D721Med (cell line): ENCODE data around the gene CDH2.
A peak's percentile ranks its signal among the peaks of the same experiment; 100 is the strongest.

Source experiments
- DNase-seq: peaks from one replicate; pipeline ENCODE4 v3.0.0; 2011; ENCODE audit warnings: low spot score; ENCODE audit not compliant: insufficient read length
- FAIRE-seq: peaks from 2 replicates; lab custom pipeline; 2011; peaks lifted over from hg19 to GRCh38; lab: Jason Lieb, UNC
- TF ChIP-seq, protein P1 (sequence below): IDR thresholded peaks from 2 replicates; pipeline ENCODE4 v1.5.1; 2012; ENCODE audit warnings: mild to moderate bottlenecking, control low read depth; ENCODE audit not compliant: insufficient read depth; ENCODE audit errors: missing control alignments

Gene CDH2

DNA sequence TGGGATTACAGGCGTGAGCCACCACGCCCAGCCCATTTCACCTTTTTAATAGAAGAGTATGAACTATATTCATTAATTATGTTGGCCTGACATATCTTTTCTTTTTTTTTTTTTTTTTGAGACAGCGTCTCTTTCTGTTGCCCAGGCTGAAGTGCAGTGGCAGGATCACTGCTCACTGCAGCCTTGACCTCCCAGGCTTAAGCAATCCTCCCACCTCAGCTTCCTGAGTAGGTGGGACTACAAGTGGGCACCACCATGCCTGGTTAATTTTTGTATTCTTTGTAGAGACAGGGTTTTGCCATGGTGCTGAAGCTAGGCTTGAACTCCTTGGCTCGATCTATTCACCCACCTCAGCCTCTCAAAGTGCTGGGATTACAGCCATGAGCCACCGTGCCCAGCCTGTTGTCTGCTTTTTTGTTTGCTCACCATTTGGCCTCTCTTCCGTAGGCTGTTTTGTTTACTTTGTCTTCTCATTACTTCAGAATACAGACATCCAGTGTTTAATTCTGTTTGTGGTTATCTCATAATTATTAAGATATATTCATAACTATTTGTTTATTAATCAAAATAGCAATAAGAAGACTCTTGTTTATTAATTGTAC, 16.3 kb upstream of the CDH2 start:
- TF ChIP-seq, protein P1, sequence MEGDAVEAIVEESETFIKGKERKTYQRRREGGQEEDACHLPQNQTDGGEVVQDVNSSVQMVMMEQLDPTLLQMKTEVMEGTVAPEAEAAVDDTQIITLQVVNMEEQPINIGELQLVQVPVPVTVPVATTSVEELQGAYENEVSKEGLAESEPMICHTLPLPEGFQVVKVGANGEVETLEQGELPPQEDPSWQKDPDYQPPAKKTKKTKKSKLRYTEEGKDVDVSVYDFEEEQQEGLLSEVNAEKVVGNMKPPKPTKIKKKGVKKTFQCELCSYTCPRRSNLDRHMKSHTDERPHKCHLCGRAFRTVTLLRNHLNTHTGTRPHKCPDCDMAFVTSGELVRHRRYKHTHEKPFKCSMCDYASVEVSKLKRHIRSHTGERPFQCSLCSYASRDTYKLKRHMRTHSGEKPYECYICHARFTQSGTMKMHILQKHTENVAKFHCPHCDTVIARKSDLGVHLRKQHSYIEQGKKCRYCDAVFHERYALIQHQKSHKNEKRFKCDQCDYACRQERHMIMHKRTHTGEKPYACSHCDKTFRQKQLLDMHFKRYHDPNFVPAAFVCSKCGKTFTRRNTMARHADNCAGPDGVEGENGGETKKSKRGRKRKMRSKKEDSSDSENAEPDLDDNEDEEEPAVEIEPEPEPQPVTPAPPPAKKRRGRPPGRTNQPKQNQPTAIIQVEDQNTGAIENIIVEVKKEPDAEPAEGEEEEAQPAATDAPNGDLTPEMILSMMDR = no peak
- DNase-seq (no peak), FAIRE-seq (no peak)

DNA sequence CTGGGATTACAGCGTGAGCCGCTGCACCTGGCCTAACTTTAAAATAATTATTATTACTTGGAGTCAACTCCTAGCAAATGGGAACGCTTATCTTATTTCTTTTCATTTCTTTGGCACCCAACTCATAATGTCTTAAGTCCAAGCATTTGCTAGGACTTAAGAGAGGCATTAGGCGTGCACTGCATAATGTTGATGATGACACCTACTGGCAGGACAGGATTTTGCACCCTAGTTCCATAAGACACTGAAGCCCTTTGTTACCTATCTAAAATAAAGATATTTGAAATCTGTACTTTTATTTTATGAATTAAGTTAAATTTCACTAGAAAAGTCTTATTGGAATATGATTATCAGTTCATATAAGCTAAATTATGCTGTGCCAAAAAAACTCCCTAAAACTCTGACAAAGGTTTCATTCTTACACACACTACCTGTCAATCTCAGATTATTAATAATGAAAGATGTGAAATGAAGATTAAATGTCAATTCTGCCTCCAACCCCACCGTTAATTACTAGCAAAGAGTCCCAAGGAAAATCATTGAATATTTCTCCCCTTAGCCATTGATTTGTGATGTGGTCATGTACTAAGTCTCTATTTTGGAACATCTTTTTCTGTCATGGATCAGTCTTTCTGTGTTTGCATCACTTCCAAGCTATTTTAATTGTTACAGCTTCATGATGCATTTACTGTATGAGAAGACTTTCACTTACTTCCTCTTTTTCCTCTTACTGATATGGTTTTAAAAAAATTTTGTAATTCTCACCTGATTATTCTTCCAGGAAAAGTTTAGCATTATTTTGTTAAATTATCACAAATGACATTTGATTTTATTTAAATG, 12.7 kb upstream of the CDH2 start:
- DNase-seq = no peak
- TF ChIP-seq, protein P1 = peak; percentile 47
- FAIRE-seq = peak; percentile 35

GRCh38 chr18:28185121-28185520, 8.2 kb upstream of the CDH2 start:
- TF ChIP-seq, protein P1 = no peak
- DNase-seq (no peak), FAIRE-seq (no peak)

DNA sequence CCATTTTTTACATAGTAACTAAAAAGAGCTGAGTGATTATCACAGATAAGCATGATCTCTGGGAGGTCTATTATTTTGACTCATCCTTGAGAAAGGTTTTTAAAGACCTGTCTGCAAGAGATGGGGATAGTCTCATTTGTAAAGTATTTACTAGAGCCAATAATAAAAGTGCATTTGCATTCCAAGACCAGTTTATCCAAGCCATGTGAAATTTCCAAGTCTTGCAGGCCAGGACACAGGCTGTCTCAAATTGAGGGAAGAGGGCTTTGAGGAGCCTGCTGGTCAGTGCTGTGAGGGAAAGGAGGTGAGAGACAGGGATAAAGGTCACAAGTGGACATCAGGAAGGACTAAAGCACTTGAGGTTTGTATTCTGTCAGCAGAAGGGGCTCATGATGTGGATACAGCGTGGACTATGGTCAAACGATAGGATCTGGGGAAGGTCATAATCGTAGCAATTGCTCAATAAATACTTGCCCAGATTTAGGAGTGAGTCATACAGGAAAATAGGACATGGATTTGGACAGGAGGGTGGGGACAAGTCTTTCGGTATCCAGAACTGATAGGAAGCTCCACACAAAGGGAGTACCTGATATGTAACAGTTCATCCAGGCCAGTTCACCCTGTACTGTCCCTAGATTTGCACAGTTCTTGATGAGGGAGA, 6.6 kb upstream of the CDH2 start:
- no peak for DNase-seq
- TF ChIP-seq, protein P1 = no peak
- FAIRE-seq = no peak

DNA sequence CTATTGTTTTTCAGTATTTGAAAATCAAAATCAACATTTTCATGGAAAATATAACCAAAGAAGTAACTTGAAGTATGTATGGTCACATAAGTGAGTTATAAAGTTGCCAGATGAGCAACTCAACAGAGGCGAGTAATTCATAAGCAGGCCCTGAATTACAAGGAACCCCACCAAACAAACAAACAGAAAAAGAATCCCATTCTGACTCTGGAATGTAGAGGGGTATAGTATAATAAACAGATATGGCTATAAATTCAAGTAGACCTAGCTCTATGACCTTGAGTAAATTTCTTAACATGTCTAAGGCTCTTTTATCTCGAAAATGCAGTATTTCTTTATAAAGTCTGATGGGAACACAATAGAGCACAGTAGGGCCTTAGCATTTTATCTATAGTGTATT, 4.7 kb upstream of the CDH2 start:
- DNase-seq (no peak), FAIRE-seq (peak; percentile 44)
- TF ChIP-seq, protein P1 = no peak

DNA sequence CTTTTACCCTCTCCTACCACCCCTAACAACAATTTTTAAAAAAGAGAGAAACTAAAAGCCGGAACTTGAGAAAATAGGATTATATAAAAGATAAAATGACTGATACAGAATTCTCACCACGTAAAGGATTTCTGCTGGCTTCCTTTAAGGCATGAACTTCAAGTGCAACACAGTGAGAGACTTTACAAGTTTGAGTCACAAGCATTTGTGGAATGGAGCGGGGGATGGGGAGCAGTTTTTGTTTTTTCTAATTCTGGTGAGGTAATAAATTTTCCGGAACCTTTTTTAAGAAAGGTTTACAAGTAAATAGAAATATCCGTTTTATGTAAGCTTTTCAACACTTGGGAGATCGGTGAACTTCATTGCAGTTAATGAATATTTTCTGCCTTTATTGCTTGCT, 1.8 kb upstream of the CDH2 start:
- DNase-seq = no peak
- TF ChIP-seq, protein P1 = no peak
- peak; percentile 64 for FAIRE-seq
